GM12878 (cell line): ENCODE measurements around the gene SLC17A6. TPM values are rescaled to one million over a fixed set of nuclear protein-coding genes. Genes with fewer than 3 reads are reported as not detected.

ENCODE experiments used
- ATAC-seq: fragments of 200-7000 bp; cut with Tn5 transposase; 3 replicates; pipeline ENCODE4 v1.9.1; 2020; ENCODE audit warnings: mild to moderate bottlenecking, moderate library complexity
- BruUV-seq: library from RNA; stranded (reverse); fragments of 400-500 nt; replicated peaks from 2 replicates; lab custom pipeline; 2021; lab: Mats Ljungman, UMichigan
- CTCF ChIA-PET: fragments of 300-600 bp; sonication (Branson Sonifier 250); formaldehyde crosslinking; extraction: SDS; loops from one replicate; lab custom pipeline; 2021; ENCODE audit warnings: inconsistent platforms; lab: Yijun Ruan, JAX
- POLR2A ChIA-PET: fragments of 350-600 bp; formaldehyde crosslinking; extraction: SDS; loops from one replicate; lab custom pipeline; 2021; ENCODE audit warnings: inconsistent platforms; lab: Charles Lee
- RAD21 ChIA-PET: fragments of 300-600 bp; sonication (Branson Sonifier 250); formaldehyde crosslinking; loops from one replicate; lab custom pipeline; 2023; ENCODE audit warnings: antibody characterized with exemption; ENCODE audit not compliant: unreplicated experiment; lab: Charles Lee
- SMC1A ChIA-PET: fragments of 300-600 bp; sonication (Branson Sonifier 250); formaldehyde crosslinking; loops from one replicate; lab custom pipeline; 2023; ENCODE audit not compliant: unreplicated experiment, uncharacterized antibody; lab: Charles Lee
- DNase-seq: peaks from one replicate; pipeline ENCODE4 v3.0.0-alpha.2; 2011; ENCODE audit warnings: low read depth, low spot score
- FAIRE-seq: peaks from 3 replicates; lab custom pipeline; 2011; peaks lifted over from hg19 to GRCh38; lab: Jason Lieb, UNC
- H2AFZ ChIP-seq: 2 replicates; pipeline ENCODE4 v1.6.0; 2011; ENCODE audit warnings: low read depth, low read length, control low read depth; ENCODE audit not compliant: control insufficient read depth
- H3K27ac ChIP-seq: 2 replicates; pipeline ENCODE4 v1.5.1; 2011; ENCODE audit warnings: control low read depth; ENCODE audit not compliant: control insufficient read depth, insufficient read depth
- H3K27me3 ChIP-seq, 2 experiments: replicated peaks in 1 of 2; 2 replicates each; pipeline versions ENCODE4 v1.6.0 to v1.6.1; 2011; ENCODE audit warnings: low read length in 1 of 2; ENCODE audit not compliant: control insufficient read depth in 2 of 2, insufficient read depth in 2 of 2
- H3K36me3 ChIP-seq, 2 experiments: 2 replicates each; pipeline ENCODE4 v1.5.1; 2011; ENCODE audit warnings: low read length in 1 of 2; ENCODE audit not compliant: control insufficient read depth in 2 of 2, insufficient read depth in 2 of 2
- H3K4me1 ChIP-seq: 2 replicates; pipeline ENCODE4 v1.6.1; 2011; ENCODE audit warnings: mild to moderate bottlenecking, low read length, moderate library complexity, mixed read lengths; ENCODE audit not compliant: control insufficient read depth, insufficient read depth
- H3K4me2 ChIP-seq: 2 replicates; pipeline ENCODE4 v1.6.0; 2011; ENCODE audit warnings: control low read depth; ENCODE audit not compliant: control insufficient read depth, insufficient read depth
- H3K4me3 ChIP-seq: fragments of 200-600 bp; sonication (generic); 2 replicates; pipeline ENCODE4 v1.5.1; 2016
- H3K79me2 ChIP-seq: 2 replicates; pipeline ENCODE4 v1.6.0; 2011; ENCODE audit warnings: low read length; ENCODE audit not compliant: control insufficient read depth, insufficient read depth
- H3K9ac ChIP-seq: 2 replicates; pipeline ENCODE4 v1.8.0; 2011; ENCODE audit warnings: low read length, control low read depth, mixed read lengths; ENCODE audit not compliant: control insufficient read depth, insufficient read depth
- H3K9me3 ChIP-seq: replicated peaks from 3 replicates; pipeline ENCODE4 v1.5.1; 2011; ENCODE audit warnings: mild to moderate bottlenecking, low read length; ENCODE audit not compliant: control insufficient read depth, insufficient read depth
- H4K20me1 ChIP-seq: 2 replicates; pipeline ENCODE4 v1.6.0; 2011; ENCODE audit not compliant: control insufficient read depth, insufficient read depth
- BCL11A ChIP-seq: IDR thresholded peaks from 2 replicates; pipeline ENCODE4 v1.6.1; 2011; ENCODE audit warnings: low read depth, low read length
- MEF2B ChIP-seq: fragments of 450-650 bp; IDR thresholded peaks from 2 replicates; pipeline ENCODE4 v1.6.1; 2018; ENCODE audit warnings: mild to moderate bottlenecking, moderate library complexity; ENCODE audit not compliant: partially characterized antibody, poor library complexity, severe bottlenecking
- SREBF1 ChIP-seq: IDR thresholded peaks from 2 replicates; pipeline ENCODE4 v1.6.1; 2012; ENCODE audit warnings: mild to moderate bottlenecking, low read length
- ZNF384 ChIP-seq: IDR thresholded peaks from 2 replicates; pipeline ENCODE4 v1.6.1; 2012; ENCODE audit warnings: low read depth, mild to moderate bottlenecking, low read length, improper control_type of control experiment, borderline replicate concordance
- WGBS: methylation state at CpG from one replicate; pipeline ENCODE4 v1.1.6; 2016; ENCODE audit warnings: low lambda C conversion rate; ENCODE audit not compliant: insufficient replicate concordance, insufficient coverage; ENCODE audit errors: missing lambda C conversion rate; 5-methylcytosine and 5-hydroxymethylcytosine counted together
- in situ Hi-C: fragments of 300-500 bp; cut with MboI; formaldehyde crosslinking; loops from 9 replicates; pipeline ENCODE4 v1.14.3; 2018; ENCODE audit warnings: mixed read lengths
- intact Hi-C: fragments of 100-400 bp; cut with micrococcal nuclease; formaldehyde crosslinking; loops from one replicate; pipeline ENCODE4 v1.14.2; 2022; ENCODE audit not compliant: unreplicated experiment
- polyA plus RNA-seq, 11 experiments: library from polyadenylated mRNA; depleted of rRNA in 4 of 11; unstranded in 6 of 11; stranded (reverse) in 5 of 11; fragments of >200 nt; fragmentation: Nextera tagmentation in 4 of 11; fragmentation: Illumina TruSeq in 1 of 11; extraction: Ambion mirVana in 4 of 11; extraction: Trizol in 1 of 11; gene quantifications; 1 replicate in 1 of 11; 2 replicates in 10 of 11; pipeline versions ENCODE4 v1.2.1 to v1.2.3, GENCODE V29; 2011 to 2016; ENCODE audit warnings: inconsistent platforms in 2 of 11, missing spikeins in 2 of 11, low read depth in 1 of 11
- total RNA-seq, 4 experiments: library from RNA; depleted of rRNA in 3 of 4; stranded (reverse); fragments of >200 nt in 3 of 4; fragmentation: Illumina TruSeq in 1 of 4; extraction: Trizol in 1 of 4; gene quantifications; 2 replicates each; pipeline versions ENCODE4 v1.2.1 to v1.2.3, GENCODE V29; 2013 to 2021
- TF ChIP-seq, protein P1 (sequence below): fragments of 450-650 bp; IDR thresholded peaks from 2 replicates; pipeline ENCODE4 v1.6.1; 2017; ENCODE audit warnings: mild to moderate bottlenecking, low read depth, inconsistent platforms; ENCODE audit not compliant: poor library complexity, severe bottlenecking

The SLC17A6 gene
- total and polyA plus RNA-seq, 10 of the 15 experiments (the other 5 are each of a cell fraction or from before 2014, with no cell fraction given): not detected

DNA sequence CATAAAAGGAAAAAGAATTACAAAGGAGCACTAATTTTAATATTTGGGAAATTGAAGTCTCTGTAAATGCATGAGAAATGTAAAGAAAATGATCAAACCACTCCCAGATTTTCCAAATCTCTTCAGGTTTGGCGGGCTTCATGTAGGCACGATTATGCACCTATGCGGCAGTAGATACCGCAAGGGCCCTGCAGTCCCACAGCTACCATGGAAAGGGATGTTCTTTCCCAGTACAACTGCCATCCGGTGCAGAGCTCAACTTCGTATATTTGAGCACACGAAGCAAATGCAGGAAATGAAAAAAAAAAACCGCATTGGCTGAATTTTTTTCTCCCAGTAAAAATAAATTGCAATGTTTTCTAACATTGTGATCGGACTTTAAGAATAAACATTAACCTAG is 1.4 kb downstream of the SLC17A6 start:
- SMC1A ChIA-PET: interaction anchor here (0.7 kb wide), 1 partner anchor 453 kb away, joined by 3 read pairs; no protein-coding TSS in a partner anchor
- FAIRE-seq: no peak
- peaks cover 22 to 38% of the 10 kb centered on the region in 2 experiments for H3K27me3 ChIP-seq
- intact Hi-C loops: no loop called here
- H3K9me3 ChIP-seq: no peaks in the 10 kb centered on the region
- H3K4me2 ChIP-seq: no peak overlapping the region
- DNase-seq: no peak
- H3K4me1 ChIP-seq: no peaks in the 10 kb centered on the region
- H3K9ac ChIP-seq: no peak overlapping the region
- no peak overlapping the region for H3K27ac ChIP-seq
- H3K4me3 ChIP-seq: no peak overlapping the region
- H3K36me3 ChIP-seq: no peaks in the 10 kb centered on the region
- in situ Hi-C loops: loop anchor here (5.0 kb wide), 1 partner anchor 443 kb away; no protein-coding TSS in a partner anchor
- POLR2A ChIA-PET: no interaction called here
- no peak overlapping the region for H2AFZ ChIP-seq
- RAD21 ChIA-PET: no interaction called here
- TF ChIP-seq MEF2B (no peak), ZNF384 (no peak), SREBF1 (no peak), BCL11A (no peak)
- TF ChIP-seq, protein P1, sequence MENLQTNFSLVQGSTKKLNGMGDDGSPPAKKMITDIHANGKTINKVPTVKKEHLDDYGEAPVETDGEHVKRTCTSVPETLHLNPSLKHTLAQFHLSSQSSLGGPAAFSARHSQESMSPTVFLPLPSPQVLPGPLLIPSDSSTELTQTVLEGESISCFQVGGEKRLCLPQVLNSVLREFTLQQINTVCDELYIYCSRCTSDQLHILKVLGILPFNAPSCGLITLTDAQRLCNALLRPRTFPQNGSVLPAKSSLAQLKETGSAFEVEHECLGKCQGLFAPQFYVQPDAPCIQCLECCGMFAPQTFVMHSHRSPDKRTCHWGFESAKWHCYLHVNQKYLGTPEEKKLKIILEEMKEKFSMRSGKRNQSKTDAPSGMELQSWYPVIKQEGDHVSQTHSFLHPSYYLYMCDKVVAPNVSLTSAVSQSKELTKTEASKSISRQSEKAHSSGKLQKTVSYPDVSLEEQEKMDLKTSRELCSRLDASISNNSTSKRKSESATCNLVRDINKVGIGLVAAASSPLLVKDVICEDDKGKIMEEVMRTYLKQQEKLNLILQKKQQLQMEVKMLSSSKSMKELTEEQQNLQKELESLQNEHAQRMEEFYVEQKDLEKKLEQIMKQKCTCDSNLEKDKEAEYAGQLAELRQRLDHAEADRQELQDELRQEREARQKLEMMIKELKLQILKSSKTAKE: no peak
- TF ChIP-seq, all 136 proteins: peak for 0
- BruUV-seq: no TSS peak
- WGBS: 15% methylated on average over 9 of the region's 9 CpGs
- H4K20me1 ChIP-seq: no peaks in the 10 kb centered on the region
- CTCF ChIA-PET: interaction anchor here (0.6 kb wide), 1 partner anchor 1051 kb away, joined by 3 read pairs; no protein-coding TSS in a partner anchor
- ATAC-seq: no peak
- no peaks in the 10 kb centered on the region for H3K79me2 ChIP-seq
